GM18526 (cell line): ENCODE measurements around the gene THEMIS.

Experiments used
- POLR2A ChIP-seq: IDR thresholded peaks from 3 replicates; pipeline ENCODE4 v1.6.1; 2011; ENCODE audit not compliant: insufficient read length; ENCODE audit errors: extremely low read depth

Gene THEMIS

GRCh38 chr6:127921982-127922381 lies 21.1 kb upstream of the THEMIS start:
- TF ChIP-seq POLR2A, result no peak

GRCh38 chr6:127920804-127921203 lies 19.9 kb upstream of the THEMIS start:
- TF ChIP-seq POLR2A, result no peak

GRCh38 chr6:127918506-127919427 lies 17.9 kb upstream of the THEMIS start:
- no peak for TF ChIP-seq POLR2A

- TF ChIP-seq POLR2A, result no peak
Measured at GRCh38 chr6:127917766-127918165, 16.9 kb upstream of the THEMIS start.

GRCh38 chr6:127914240-127914639 lies 13.4 kb upstream of the THEMIS start:
- no peak for TF ChIP-seq POLR2A

- no peak for TF ChIP-seq POLR2A
Measured at GRCh38 chr6:127912914-127913313, 12.1 kb upstream of the THEMIS start.

- TF ChIP-seq POLR2A, result no peak
Measured at GRCh38 chr6:127907960-127908640, 7.2 kb upstream of the THEMIS start.

- no peak for TF ChIP-seq POLR2A
Measured at GRCh38 chr6:127904160-127904559, 3.3 kb upstream of the THEMIS start.

- TF ChIP-seq POLR2A, result no peak
Measured at GRCh38 chr6:127902933-127903332, 2.1 kb upstream of the THEMIS start.

- no peak for TF ChIP-seq POLR2A
Measured at GRCh38 chr6:127897484-127897883, 3.4 kb downstream of the THEMIS start.

- no peak for TF ChIP-seq POLR2A
Measured at GRCh38 chr6:127894051-127894450, 6.8 kb downstream of the THEMIS start.

GRCh38 chr6:127893541-127893940 lies 7.3 kb downstream of the THEMIS start:
- no peak for TF ChIP-seq POLR2A

GRCh38 chr6:127891731-127892326 lies 9.0 kb downstream of the THEMIS start:
- no peak for TF ChIP-seq POLR2A

- TF ChIP-seq POLR2A, result no peak
Measured at GRCh38 chr6:127886603-127887002, 14.3 kb downstream of the THEMIS start.

- no peak for TF ChIP-seq POLR2A
Measured at GRCh38 chr6:127884134-127884533, 16.7 kb downstream of the THEMIS start.

GRCh38 chr6:127880429-127880828 lies 20.4 kb downstream of the THEMIS start:
- no peak for TF ChIP-seq POLR2A
